GM19463 (cell line): ENCODE measurements around the gene OLR1.
"Not testable (repeated sequence)": the region's sequence is repeated elsewhere in the genome, so short reads cannot be mapped to it uniquely, and the experiment has no call there.

ENCODE experiments used
- ATAC-seq: cut with Tn5 transposase; IDR thresholded peaks from one replicate; pipeline ENCODE4 v1.9.1; 2021; ENCODE audit warnings: mild to moderate bottlenecking, moderate library complexity; ENCODE audit not compliant: unreplicated experiment

Gene OLR1

DNA sequence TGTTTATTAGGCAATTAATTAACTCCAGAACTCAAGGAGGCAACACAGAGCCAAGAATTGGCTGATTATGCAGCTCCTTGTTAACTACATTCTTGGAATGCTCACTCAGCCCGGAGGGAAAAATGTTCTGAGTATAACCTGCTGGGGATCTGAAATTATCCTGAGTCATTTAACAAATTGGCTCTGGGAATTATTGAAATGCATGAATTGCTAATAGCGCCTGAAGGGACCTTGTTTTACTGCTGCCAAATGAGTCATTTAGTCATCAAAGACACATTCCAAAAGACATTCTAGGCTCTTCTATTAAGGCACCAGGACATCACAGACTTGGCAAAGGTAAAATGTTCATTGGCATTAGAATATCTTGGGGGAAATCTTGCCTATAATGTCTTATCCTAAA lies 19.9 kb upstream of the OLR1 start:
- ATAC-seq: no peak

DNA sequence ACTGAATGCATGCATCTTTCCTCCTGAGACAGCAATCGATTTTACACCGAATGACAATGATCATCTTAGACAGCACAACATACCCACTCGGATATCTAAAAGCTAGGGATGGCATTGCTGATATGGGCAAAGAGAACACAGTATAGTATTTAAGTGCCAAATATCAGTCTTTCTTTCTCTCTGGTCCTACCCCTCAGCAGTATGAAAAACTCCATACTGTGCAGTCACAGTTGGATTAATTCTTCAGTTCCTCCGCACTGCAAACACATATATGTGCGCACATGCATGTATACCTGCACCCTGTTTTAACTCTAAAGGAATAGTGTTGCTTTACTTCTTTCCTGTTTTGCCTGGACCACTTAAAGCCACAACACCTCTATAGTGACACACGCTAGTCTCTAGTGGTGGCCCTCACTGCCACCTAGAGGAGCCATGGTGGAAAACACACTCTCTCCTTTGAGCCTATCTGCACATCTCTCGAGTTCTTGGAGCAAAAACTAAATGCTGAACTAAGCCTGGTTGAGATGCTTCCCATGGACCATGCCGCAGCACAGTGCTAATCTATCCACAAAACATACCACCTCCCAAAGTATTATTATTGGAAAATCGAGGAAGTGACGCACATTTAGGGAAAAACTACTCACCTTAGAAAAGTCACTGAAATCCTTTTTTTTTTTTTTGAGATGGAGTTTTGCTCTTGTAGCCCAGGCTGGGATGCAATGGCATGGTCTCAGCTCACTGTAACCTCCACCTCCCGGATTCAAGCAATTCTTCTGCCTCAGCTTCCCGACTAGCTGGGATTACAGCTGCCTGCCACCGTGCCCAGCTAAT lies 18.8 kb upstream of the OLR1 start:
- ATAC-seq: peak; percentile 83

DNA sequence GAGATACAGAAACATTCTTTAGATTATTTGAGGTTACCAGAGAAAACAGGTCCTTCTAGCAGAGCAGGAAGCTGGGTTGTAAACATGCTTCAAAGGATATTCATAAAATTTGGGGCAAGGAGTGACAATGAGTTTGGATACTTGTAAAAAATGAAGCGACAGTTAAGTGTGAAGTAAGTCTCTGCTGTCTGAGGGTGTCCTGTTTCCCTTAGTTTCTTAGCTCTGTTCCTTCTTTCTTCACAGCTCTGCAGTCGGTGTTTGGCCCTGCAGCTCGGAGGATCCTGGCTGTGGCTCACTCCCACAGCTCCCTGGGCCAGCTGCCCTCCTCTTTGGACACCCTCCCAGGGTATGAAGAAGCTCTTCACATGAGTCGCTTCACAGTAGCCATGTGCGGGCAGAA lies 17.7 kb upstream of the OLR1 start:
- no peak for ATAC-seq

DNA sequence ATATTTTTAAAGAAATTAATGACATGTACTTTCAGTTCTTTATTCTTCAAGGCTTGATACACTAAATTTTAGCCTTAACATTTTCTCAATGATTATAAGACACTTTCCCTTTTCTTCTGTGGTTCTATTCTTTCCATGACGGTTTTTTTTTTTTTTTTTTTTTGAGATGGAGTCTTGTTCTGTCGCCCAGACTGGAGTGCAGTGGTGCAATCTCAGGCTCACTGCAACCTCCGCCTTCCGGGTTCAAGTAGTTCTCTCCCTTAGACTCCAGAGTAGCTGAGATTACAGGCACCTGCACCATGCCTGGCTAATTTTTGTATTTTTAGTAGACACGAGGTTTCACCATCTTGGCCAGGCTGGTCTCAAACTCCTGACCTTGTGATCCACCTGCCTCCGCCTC lies 15.0 kb upstream of the OLR1 start:
- not testable (repeated sequence) for ATAC-seq

DNA sequence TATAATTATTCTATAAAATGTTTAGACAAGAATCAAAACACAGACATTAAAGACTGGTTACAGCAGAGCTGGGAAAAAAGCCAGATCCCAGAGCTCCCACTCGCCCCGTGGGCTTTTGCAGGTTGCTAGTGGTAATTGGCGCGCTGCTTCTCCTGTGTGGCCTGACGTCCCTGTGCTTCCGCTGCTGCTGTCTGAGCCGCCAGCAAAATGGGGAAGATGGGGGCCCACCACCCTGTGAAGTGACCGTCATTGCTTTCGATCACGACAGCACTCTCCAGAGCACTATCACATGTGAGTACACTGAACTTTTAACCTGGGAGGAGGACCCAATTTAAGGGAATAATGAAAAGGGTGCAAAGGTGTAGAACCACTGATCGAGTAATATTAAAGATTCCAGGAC lies 14.4 kb upstream of the OLR1 start:
- ATAC-seq: no peak

DNA sequence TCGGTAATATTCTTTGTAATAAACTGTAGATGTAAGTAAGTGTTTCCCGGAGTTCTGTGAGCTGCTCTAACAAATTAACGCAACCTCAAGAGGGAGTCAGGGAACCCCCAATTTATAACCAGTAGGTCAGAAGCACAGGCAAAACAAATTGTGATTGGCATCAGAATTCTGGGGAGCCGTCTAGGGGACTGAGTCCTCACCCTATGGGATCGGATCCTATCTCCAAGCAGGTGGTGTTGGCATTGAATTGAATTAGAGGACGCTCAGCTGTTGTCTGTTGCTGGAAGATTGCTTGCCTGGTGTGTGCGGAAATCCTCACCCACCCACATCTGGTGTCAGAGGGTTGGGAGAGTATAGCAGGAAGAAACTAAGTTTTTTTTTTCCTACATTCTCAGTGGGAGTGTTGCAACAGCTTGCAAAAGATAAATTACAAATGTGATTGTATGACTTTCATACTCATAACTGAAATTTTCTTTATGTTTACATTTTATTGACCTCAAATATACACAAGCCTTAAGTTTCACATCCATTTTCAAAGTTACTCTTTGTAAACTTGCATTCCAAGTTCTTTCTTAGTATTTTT lies 12.4 kb upstream of the OLR1 start:
- no peak for ATAC-seq

DNA sequence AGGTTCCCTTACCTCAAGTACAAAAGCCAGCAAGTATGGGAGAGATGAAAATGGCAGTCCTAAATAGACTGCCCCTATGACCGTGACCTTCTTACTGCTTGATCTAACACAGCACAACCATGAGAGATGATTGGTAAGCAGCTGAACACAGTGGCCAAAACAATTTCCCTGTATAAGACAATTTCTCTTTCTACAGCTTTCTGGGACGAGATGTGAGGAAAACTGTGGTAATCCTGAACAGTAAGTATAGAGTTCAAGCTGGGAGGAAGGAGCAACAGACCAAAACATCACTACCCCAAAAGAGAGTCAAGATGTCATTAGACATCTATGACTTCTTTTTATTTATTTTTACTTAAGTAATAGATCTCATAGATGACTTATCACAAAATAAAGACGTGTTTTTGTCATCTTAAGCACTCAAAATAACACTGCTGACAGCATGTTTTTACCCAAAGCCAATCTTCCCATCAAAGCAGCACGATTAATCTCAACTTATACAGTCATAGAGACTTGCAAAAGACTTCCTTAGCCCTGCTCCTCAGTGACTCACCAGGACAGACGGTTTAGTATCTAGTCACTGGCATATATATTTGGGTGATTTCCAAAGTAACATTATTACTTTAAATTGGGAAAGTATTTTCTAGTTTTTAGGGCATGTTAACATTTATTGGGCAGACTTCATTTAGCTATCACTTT lies 10.6 kb upstream of the OLR1 start:
- no peak for ATAC-seq

DNA sequence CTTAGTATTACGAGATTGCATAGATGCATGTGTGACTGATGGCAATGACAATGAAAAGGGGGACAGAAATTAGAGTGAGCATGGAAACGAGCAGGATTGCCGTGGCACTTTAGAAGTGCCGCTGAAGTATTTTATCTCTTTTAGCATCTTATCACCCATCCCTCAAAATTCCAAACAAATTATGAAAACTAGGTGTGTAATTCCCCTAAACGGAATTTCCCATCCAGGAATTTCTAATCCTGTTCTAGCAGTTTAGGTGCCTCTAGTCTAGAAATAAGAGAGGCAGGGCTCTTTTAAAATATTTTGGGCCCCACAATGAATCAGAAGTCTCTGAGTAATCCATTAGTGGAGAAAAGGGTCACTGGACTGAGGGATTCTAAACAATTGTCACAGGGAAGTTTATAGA lies 7.8 kb upstream of the OLR1 start:
- no peak for ATAC-seq

DNA sequence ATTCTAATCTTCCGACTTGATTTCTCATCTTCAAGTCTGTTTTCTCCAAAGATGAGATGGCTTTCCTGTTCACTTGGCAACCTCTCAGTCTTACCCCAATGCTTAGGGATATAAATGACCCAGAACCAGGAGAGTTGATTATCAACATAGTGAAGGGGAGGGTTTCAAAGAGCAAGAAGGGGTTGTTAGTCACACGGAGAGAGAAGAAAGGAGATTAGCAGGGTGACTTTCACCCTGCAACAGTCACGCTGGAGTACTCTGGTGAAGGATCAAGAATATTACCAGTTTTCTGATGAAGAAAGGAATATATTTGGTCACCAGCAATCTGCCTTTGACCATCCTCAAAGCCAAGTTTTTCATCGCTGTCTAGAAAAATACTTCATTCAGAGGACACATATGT lies 6.9 kb upstream of the OLR1 start, which contains the start of gene TMEM52B:
TSS of gene TMEM52B (plus strand) at position 212 of the 400 bp plus-strand sequence. CDS start 543 bp downstream, outside the sequence.
- no peak for ATAC-seq

DNA sequence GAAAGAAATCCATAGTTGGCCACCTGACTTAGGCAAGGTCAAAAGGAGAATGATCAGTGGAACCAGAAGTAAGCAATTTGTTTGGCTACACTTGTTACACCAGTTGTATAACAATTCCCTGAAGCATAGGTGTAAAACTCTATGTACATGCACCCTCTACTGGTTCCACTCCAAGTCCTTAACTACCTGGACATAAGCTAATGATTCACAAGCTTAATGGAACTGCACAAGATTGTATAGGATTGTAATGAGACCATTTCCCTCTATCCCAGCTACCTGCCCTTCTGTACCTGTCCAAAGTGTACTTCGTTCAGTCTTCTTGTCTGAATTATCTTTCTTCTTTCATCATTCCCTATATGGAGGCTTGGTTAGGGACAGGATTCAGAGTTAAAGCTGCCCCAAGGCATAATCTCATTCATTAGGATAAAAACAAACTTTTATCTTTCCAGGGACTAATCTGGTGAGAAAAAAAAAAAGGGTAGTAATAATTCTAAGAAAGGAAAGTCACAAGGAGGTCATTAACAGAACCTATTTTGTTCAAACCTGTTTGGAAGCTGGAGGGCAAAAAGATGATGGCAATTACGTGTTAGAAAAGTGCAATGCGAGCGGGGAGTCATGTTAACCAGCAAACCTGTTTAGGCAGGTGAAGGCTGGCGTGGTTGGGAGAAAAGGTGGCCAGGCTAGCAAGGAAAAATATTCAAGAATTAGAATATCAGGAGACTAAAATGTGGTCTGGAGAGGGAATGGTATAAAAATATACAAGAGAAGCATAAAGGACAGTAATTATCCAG lies 4.1 kb upstream of the OLR1 start:
- ATAC-seq: no peak

DNA sequence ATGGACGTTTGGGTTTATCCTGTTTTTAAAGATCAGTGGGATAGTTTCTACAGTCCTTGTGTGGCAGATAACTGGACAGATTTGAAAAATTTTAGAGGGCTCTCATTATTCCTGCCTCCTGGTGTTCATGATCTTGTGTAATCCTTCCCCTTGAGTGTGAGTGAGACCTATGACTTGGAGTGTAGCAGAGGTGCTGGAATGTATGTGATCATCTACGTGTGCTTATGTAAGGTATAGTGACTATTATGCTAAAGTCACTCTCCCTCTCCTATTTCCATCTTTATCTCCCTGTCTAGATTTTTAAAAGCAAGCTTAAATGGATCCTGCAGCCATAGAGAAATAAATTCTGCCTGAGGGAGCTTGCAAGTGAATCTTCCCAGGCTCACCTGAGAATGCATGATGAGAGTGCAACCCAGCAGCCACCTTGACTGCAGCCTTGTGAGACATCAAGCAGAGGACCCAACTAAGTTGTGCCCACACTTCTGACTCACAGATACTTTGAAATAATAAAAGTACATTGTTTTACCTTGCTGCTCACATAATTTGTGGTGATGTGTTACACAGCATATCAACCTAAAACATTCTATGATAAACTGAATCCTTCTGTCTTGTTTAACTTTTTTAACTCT lies 3.2 kb upstream of the OLR1 start:
- ATAC-seq: no peak

DNA sequence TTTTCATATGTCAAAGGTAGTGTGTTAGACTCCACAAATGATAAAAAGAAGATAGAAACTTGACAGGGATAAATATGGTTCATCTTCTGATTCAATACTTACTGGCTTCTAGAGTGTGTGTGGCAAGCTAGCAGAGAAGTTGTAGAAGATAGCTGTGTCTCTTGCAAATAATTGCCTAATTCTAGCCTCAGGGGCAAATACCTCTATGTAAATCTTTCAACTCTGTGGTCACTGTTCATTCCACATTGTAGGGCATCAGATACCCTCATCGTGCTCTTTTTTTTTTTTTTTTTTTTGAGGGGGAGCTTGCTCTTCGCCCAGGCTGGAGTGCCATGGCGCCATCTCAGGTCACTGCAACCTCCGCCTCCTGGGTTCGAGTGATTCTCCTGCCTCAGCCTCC lies 1.7 kb downstream of the OLR1 start:
- ATAC-seq: no peak

DNA sequence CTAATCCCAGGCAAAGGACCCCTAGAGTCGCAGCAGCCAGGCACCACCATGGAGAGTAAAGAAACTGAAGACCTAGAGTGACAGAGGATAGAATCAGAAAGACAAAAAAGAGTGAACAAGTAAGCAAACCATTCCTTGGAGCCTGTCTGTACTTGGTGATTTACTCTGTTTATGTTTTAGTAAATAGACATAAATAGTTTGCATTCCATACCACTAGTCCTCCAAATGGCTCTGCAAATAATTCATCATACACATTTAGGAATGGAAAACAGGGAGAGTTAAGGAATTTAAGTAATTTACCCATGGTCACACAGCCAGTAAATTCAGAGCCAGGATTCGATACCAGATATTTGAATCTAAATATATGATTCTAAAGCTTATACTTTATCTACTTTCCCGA lies 2.8 kb downstream of the OLR1 start:
- no peak for ATAC-seq

DNA sequence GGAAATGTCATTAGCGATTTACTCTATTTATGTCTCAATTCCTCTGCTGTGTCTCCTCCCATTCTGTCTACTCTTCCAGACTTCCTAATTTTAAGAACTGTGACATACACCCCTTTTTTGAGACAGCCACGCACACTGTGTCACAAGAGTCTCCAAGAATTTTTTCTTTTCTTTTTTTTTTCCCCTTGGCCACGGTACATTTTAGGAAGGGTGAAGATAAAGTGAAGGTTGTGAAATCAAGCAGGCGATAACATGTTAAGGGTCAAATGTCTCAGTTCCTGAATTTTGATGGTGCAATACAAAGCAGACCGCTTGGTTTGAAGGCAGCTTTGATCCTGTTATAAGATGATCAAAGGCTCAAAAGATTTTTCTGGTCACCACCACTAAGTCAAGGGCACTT lies 4.3 kb downstream of the OLR1 start:
- no peak for ATAC-seq

DNA sequence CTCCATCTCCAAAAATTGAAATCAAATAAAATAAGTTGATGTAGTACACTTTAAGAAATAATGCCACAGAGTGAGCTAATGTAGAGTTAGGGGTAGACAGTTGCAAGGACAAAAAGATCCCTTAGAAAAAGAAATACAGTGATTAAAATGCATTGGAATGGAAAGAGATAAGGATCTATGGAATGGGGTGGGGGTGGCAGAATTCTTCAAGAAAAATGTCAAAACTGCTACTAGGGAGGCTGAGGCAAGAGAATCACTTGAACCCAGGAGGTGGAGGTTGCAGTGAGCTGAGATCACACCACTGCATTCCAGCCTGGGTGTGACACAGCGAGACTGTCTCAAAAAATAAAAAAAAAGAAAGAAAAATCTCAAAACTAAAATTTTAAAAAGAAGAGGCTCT lies 6.5 kb downstream of the OLR1 start:
- ATAC-seq: no peak

DNA sequence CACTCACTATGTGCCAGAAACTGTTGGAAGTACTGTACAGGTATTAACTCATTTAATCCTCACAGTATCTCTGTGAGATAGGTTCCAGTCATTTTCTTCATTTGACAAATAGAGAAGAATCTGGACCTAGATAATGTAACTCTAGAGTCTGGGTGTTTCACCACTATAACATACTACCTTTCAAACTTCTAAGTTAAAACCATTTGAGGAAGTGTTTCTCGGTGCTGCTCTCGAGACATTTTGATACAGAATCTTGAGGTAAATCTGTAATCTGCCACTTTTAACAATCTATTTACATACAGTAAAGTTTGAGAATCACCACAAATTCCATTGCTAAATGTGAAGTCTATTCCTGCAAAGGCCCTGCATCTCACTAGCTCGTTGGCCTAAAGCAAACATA lies 8.8 kb downstream of the OLR1 start:
- no peak for ATAC-seq

DNA sequence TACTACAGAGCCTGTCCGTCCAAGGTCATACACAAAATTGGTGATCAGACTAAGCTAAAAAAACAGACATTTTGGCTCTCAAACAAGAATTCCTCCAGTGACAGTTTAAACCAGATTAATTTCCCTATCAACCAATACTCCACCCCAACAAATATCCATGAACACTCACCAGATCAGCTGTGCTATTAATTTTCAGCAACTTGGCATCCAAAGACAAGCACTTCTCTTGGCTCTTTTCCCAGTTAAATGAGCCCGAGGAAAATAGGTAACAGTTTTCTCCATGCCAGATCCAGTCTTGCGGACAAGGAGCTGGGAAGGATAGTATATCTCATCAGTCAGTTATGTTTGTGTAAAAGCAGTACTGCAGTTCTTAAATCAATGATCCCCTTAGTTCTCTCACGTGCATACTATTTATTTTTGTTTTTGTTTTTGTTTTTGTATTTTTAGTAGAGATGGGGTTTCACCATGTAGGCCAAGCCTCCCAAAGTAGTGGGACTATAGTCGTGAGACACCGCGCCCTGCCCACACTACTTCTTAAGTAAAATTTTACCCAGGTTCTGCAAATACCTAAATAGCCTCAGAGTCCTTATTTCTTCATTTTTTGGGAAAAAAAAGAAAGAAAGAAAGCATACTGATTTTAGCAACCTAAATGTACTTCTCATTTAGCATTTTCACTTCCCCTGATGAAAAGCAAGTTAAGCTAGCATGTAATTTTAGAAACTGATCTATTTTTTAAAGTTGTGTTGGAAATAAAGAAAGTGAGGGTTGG lies 11.1 kb downstream of the OLR1 start:
- ATAC-seq: no peak

DNA sequence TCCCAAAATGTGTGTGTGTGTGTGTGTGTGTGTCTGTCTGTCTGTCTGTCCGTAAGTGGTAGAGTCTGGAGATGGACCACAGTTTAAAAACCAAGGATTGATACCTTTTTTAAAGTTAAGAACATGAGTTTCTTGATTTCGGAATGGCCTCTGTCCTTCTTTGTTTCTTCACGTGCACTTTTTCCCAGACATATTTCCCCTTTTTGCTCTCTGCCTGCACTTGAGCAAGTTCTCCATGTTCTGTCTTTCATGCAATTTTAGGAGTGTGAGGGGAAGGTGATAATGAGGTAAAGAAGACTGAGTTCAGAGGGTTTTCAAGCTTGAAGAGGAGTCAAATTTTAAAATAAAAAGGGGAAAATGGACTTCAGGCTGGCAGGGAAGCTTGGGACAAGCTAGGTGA lies 12.7 kb downstream of the OLR1 start:
- no peak for ATAC-seq

DNA sequence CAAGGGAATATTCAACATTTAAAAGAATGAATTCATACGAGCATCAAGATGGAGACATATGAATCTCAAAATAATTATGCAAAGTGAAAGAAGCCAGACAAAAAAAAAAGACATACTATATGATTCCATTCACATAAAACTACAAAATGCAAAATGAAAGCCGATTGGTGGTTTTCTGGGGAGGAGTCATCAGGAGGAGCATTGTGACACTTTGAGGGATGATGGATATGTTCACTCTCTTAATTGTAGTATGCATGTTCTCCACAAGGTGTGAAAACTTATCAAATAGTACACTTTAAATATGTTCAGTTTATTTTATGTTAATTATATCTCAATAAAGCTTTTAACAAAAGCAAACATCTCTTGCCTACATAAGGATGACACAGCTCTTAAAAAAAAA lies 13.5 kb downstream of the OLR1 start:
- no peak for ATAC-seq

DNA sequence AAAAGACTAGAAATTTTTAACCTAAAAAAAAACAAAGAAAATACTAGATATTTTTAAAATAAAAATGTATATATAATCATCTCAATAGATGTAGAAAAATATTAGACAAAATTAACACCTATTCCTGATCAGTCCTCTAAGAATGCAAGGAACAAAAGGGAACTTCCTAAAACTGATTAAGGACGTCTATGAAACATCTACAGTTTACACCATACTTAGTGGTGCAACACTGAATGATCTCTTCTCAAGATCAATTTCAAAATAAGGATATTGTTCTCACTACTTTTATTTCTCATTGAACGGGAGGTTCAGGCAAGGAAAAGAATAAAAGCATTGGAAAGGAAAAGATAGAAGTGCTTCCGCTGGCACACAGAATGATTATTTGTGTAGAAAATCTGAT lies 16.0 kb downstream of the OLR1 start:
- ATAC-seq: no peak
